Endothelial cell (in vitro differentiated cells): ENCODE results near the gene OSTF1. TPM values are rescaled to one million over a fixed set of nuclear protein-coding genes. Genes with fewer than 3 reads are reported as not detected.

Experiments
- DNase-seq: peaks from one replicate; pipeline ENCODE4 v3.0.0; 2021; ENCODE audit warnings: low spot score
- H3K27ac Mint-ChIP-seq: one replicate; pipeline ENCODE4 v1.8.0; 2021; ENCODE audit warnings: mixed read lengths, inconsistent platforms; ENCODE audit not compliant: unreplicated experiment
- H3K27me3 Mint-ChIP-seq: one replicate; pipeline ENCODE4 v1.8.0; 2021; ENCODE audit warnings: mild to moderate bottlenecking, moderate library complexity, mixed read lengths, inconsistent platforms; ENCODE audit not compliant: unreplicated experiment
- H3K36me3 Mint-ChIP-seq: one replicate; pipeline ENCODE4 v1.8.0; 2021; ENCODE audit warnings: mild to moderate bottlenecking, low read depth, mixed read lengths, inconsistent platforms; ENCODE audit not compliant: unreplicated experiment
- H3K4me1 Mint-ChIP-seq: one replicate; pipeline ENCODE4 v1.8.0; 2021; ENCODE audit warnings: mild to moderate bottlenecking, mixed read lengths, inconsistent platforms; ENCODE audit not compliant: unreplicated experiment
- H3K4me3 Mint-ChIP-seq: one replicate; pipeline ENCODE4 v1.8.0; 2021; ENCODE audit warnings: mild to moderate bottlenecking, mixed read lengths, inconsistent platforms; ENCODE audit not compliant: unreplicated experiment
- H3K9me3 Mint-ChIP-seq: one replicate; pipeline ENCODE4 v1.8.0; 2021; ENCODE audit warnings: mixed read lengths, inconsistent platforms; ENCODE audit not compliant: unreplicated experiment
- total RNA-seq: library from RNA; stranded (reverse); fragmentation: NEBNext Ultra II Directional; extraction: Animal tissue kit (Norgen Biotek cat#: 25700); gene quantifications from one replicate; pipeline ENCODE4 v1.2.1, GENCODE V29; 2021; ENCODE audit not compliant: unreplicated experiment
- TF ChIP-seq, protein P1 (sequence below): fragments of 200-600 bp; sonication (generic); IDR thresholded peaks from one replicate; pipeline ENCODE4 v1.5.0; 2021; ENCODE audit warnings: antibody characterized with exemption; ENCODE audit not compliant: unreplicated experiment

OSTF1 gene
- total RNA-seq, 1 donor from 2014 or later = 51.4 TPM

DNA sequence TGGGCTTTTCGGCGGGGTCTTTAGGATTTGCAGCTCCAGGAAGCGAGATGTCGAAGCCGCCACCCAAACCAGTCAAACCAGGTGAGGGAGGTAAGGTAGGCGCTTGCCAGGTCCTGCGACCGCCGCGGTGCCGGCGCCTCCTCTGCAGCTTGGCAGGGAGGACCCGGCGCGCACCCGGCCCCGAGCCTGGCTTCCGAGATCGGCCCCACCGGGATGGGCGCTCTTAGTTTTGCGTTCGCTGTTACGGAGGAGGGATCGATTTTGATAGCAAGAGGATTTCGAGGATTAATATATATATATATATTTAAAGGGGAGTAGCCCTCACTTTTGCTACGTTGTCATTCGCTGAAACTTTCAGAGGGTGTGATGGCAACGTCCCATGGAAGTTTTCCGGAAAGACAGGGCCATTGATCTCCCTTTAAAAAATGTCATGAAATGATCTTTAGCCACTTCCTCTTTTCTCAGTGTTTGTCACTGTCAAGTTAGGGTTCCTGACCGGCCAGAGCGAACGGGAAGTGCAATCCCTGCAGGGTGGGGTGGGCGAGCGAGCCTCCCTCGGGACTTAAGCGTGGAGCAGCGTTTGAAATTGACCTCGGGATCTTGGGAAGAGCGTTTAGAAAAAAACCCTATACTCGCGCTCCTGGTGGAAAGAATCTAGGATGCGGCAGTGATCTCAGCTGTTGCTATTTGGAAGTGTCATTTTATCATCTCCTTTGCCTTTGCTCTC, 495 bp downstream of the OSTF1 start:
- no peaks in the 10 kb centered on the region for H3K36me3 Mint-ChIP-seq
- H3K4me3 Mint-ChIP-seq = peak overlapping the region; percentile 99
- TF ChIP-seq, protein P1, sequence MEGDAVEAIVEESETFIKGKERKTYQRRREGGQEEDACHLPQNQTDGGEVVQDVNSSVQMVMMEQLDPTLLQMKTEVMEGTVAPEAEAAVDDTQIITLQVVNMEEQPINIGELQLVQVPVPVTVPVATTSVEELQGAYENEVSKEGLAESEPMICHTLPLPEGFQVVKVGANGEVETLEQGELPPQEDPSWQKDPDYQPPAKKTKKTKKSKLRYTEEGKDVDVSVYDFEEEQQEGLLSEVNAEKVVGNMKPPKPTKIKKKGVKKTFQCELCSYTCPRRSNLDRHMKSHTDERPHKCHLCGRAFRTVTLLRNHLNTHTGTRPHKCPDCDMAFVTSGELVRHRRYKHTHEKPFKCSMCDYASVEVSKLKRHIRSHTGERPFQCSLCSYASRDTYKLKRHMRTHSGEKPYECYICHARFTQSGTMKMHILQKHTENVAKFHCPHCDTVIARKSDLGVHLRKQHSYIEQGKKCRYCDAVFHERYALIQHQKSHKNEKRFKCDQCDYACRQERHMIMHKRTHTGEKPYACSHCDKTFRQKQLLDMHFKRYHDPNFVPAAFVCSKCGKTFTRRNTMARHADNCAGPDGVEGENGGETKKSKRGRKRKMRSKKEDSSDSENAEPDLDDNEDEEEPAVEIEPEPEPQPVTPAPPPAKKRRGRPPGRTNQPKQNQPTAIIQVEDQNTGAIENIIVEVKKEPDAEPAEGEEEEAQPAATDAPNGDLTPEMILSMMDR = no peak
- H3K27ac Mint-ChIP-seq = peak overlapping the region; percentile 94
- H3K9me3 Mint-ChIP-seq = no peaks in the 10 kb centered on the region
- H3K4me1 Mint-ChIP-seq = peaks cover 62% of the 10 kb centered on the region
- H3K27me3 Mint-ChIP-seq = peaks cover 7% of the 10 kb centered on the region
- DNase-seq = no peak

DNA sequence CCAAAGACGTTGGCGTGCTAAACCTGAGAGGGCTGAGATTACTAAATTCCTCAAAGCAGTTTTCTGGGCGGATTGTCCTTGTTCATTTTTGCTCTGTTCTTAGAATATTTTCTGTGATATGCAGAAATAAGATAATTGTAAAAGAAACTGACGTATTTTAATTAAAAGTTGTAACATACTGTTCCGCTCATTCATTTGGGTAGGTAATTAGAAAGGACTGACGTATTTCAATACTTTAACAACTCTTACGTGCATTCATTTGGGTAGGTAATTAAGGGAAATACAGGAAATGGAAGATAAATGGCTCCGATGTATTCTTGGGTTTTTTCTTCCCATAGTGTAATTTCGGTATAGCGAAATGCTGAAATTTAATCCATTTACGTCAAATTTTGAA, 1.1 kb downstream of the OSTF1 start:
- peak overlapping the region; percentile 99 for H3K4me3 Mint-ChIP-seq
- H3K27me3 Mint-ChIP-seq = peaks cover 7% of the 10 kb centered on the region
- no peak for DNase-seq
- H3K4me1 Mint-ChIP-seq = peaks cover 58% of the 10 kb centered on the region
- H3K9me3 Mint-ChIP-seq = no peaks in the 10 kb centered on the region
- H3K27ac Mint-ChIP-seq = peak overlapping the region; percentile 94
- no peaks in the 10 kb centered on the region for H3K36me3 Mint-ChIP-seq
- TF ChIP-seq, protein P1 = no peak

DNA sequence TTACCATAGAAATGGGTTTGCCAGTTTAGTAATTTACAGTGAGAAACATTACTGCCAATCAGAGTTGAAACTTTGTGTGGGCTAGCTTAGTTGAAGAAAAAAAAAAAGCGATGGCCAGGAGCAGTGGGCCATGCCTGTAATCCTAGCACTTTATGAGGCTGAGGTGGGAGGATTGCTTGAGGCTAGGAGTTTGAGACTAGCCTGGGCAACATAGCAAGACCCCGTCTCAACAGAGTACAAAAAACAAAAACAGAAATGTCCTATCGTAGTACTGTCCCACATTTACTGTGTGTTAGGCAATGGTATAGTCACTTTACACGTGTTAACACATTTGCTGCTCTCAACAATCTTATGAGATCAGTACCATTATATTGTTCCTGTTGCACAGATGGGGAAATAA, 2.3 kb downstream of the OSTF1 start:
- Mint-ChIP-seq H3K4me3 (no peak overlapping the region), H3K27me3 (peaks cover 7% of the 10 kb centered on the region), H3K4me1 (peaks cover 56% of the 10 kb centered on the region), H3K9me3 (no peaks in the 10 kb centered on the region), H3K27ac (no peak overlapping the region), H3K36me3 (no peaks in the 10 kb centered on the region)
- no peak for DNase-seq
- TF ChIP-seq, protein P1 = no peak

DNA sequence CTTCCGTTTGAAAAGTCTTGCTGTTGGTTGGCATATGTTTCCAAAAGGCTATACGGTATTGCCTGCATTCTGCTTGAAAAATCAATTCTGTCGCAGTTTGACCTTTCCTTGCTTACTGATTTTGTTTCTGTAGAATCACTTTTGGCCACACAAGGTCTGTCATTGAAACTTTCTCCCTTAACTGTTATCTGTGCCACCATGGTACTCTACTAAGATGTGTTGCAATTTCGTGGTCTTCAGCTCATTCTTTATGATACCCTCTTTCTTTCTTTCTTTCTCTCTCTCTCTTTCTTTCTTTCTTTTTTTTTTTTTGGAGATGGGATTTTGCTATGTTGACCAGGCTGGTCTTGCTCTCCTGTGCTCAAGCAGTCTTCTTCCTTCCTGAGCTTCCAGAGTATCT, 4.5 kb downstream of the OSTF1 start:
- H3K27ac Mint-ChIP-seq = no peak overlapping the region
- H3K4me3 Mint-ChIP-seq = no peak overlapping the region
- TF ChIP-seq, protein P1 = no peak
- H3K27me3 Mint-ChIP-seq = peaks cover 7% of the 10 kb centered on the region
- no peak for DNase-seq
- no peaks in the 10 kb centered on the region for H3K9me3 Mint-ChIP-seq
- H3K4me1 Mint-ChIP-seq = peaks cover 44% of the 10 kb centered on the region
- no peaks in the 10 kb centered on the region for H3K36me3 Mint-ChIP-seq

DNA sequence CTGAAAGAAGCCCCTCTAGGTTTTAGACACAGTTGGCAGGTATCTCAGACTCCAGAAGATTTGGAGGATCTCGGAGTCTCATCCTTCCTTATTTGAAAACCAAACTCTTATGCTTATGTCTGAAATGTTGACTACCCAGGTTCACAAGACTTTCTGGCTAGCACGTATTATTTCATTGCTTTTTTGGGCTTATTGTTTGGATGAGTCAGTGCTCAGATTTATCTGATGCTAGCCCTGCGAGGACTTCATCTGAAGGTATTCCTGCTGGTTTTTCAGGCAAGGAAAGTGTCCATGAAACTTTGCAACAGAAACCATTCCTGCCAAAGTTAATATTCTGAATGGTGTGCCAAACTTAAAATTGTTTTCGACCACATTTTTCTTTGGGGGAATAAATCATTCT, 8.5 kb downstream of the OSTF1 start:
- H3K36me3 Mint-ChIP-seq = no peaks in the 10 kb centered on the region
- H3K4me3 Mint-ChIP-seq = no peak overlapping the region
- no peaks in the 10 kb centered on the region for H3K9me3 Mint-ChIP-seq
- H3K27me3 Mint-ChIP-seq = no peaks in the 10 kb centered on the region
- H3K4me1 Mint-ChIP-seq = peaks cover 22% of the 10 kb centered on the region
- no peak overlapping the region for H3K27ac Mint-ChIP-seq
- DNase-seq = no peak
- TF ChIP-seq, protein P1 = no peak
